GM21723 (cell line): ENCODE measurements around the gene CCDC57.
A peak's percentile ranks its signal among the peaks of the same experiment; 100 is the strongest.
"Not testable (repeated sequence)": the region's sequence is repeated elsewhere in the genome, so short reads cannot be mapped to it uniquely, and the experiment has no call there.

ENCODE experiments used
- ATAC-seq: cut with Tn5 transposase; IDR thresholded peaks from one replicate; pipeline ENCODE4 v1.9.1; 2021; ENCODE audit warnings: mild to moderate bottlenecking, moderate library complexity; ENCODE audit not compliant: unreplicated experiment

Gene CCDC57

GRCh38 chr17:82225368-82226029 is 12.9 kb upstream of the CCDC57 start:
- no peak for ATAC-seq

GRCh38 chr17:82224666-82225065 is 12.0 kb upstream of the CCDC57 start:
- ATAC-seq: no peak

DNA sequence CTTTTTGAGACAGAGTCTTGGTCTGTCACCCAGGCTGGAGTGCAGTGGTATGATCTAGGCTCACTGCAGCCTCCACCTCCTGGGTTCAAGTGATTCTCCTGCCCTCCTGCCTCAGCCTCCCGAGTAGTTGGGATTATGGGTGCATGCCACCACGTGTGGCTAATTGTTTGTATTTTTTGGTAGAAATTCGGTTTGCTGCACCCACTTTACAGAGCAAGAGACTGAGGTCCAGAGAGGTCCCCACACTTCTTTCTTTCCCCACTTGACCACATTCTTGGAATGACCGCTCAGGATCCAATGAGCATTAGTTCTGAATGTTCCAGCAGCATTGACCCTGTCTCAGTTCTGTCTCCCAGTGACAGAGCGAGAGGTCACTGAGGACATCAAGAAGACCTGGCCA is 10.9 kb upstream of the CCDC57 start:
- ATAC-seq: no peak

DNA sequence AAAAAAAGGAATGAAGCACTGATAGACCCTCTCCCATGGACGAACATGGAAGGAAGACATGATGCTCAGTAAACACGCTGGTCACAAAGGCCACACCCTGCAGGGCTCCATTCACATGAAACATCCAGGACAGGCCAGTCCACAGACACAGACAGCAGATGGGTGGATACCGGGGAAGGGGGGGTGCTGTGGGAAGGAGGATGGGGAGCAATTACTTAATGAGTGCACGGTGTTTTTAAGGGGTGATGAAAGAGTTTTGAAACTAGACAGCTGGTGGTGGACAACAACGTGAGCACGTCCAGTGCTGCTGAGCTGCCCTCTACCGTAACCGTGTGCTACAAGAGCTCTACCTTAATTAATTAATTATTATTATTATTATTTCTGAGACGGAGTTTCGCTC is 10.2 kb upstream of the CCDC57 start:
- no peak for ATAC-seq

- no peak for ATAC-seq
These were observed 8.8 kb upstream of the CCDC57 start for GRCh38 chr17:82221341-82221902.

- ATAC-seq: no peak
These were observed 7.4 kb upstream of the CCDC57 start for GRCh38 chr17:82219753-82220709.

DNA sequence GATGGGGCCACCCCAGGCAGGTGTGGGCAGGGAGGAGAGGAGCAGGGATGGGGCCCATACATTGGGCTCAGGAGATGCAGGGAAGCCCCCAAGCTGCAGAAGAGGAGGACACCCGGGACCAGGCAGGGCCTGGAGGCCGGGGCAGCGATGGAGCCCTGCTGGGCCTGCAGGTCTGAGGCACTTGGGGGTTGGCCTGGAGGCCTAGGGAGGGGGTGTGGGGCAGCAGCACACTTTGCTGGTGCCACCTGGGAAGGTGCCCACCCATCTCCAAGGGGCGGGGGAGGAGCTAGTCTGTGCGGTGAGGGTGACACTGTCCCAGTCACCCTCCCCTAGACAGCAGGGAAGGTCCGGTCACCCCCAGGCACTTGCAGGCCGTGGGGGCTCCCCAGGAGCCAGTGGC is 6.4 kb upstream of the CCDC57 start:
- ATAC-seq: no peak

GRCh38 chr17:82218349-82219075 is 5.9 kb upstream of the CCDC57 start:
- ATAC-seq: no peak

DNA sequence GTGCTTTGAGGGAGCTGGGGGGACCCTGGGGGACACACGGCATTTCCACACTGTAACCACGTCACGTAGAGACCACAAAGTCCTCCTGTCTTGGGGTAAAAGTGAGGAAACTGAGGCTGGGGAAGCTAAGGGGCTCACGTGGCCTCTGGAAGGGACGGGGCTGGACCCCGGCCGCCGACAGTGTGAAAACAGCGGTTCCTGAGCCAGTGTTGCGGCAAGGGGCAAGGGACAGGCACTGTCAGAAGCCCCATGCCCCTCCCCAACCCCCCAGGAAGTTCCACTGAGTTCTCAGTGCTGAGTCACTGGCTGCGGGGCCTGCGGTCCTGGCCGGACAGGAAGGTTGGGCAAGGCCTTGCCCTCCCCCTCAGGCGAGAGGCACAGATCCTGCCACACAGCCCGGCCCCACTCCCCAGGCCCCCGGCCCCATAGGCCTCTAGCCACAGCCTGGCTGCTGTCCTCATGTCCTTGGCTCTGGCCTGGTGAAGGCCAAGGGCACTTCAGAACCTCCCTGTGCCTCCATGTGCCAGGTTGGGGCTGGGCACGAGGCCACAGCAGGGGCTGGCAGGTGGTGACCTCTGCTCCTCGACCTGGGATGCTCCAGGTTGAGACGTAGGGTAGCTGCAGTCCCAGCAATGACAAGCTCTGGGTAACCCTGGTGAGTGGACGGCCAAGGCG is 5.0 kb upstream of the CCDC57 start:
- ATAC-seq: no peak

GRCh38 chr17:82217120-82217529 is 4.5 kb upstream of the CCDC57 start:
- no peak for ATAC-seq

DNA sequence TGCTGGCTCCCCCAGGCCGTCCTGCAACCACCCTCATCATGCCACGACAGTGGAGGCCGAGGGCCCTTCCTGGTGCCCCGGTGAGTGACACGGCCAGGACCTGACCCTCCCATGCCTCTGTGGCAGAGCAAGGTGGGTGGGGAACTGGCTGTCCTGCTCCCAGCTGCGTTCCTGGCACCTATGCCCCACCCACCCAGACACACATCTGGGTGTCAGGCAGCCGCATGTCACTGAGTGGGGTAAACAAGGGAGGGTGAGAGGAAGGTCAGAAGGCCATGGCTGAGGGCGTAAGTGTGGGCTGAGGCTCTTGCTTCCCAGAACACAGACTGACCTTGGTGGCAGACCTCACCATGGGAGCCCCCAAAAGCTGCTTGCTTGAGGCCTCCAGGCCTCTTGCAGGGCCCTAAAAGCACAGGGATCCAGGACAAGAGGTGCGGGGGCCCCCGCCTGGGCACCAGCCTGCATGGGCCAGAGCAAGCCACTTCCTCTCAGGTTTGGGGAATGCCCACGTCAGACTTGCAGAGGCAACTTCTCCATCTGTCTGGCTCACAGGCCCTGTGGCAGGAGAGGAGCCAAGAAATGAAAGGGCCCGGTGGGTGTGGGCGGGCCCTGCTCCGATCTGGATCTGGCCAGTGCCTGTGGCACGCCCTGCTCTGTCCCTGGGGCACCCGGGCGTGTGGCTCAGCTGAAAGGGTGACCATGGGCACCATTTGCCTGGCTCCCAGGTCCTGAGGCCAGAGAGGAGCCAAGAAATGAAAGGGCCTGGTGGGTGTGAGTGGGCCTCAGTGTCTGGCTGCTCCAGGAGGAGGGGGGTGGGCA is 3.9 kb upstream of the CCDC57 start:
- ATAC-seq: peak; percentile 34

- no peak for ATAC-seq
These were observed 3.3 kb upstream of the CCDC57 start for GRCh38 chr17:82215972-82216300.

- no peak for ATAC-seq
These were observed 2.7 kb upstream of the CCDC57 start for GRCh38 chr17:82215095-82215971.

DNA sequence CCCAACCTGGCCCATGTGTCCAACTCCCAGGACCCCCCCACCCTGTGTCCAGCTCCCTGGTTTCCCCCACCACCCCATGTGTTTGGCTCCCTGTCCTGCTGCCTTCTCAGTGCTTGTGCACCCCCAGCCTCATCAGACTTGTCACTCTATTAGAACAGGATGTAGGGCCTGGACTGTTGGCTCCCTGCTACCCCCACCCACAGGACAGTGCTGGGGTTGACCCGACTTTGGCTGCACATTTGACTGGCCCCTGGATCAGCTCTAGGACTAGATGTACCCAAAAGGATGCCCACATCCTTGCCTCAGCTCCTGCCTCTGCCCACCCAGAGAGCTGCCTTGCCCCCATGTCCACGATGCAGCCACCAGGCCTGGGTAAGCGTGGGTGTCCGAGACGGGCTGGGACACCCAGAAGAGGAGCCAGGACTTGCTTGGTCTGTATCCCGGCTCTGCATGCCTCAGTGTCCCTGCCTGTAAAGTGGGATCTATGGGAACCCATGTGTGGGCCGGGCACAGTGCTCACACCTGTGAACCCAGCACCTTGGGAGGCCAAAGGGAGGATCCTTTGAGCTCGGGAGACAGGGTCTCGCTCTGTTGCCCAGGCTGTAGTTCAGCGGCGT is 1.5 kb upstream of the CCDC57 start:
- no peak for ATAC-seq

DNA sequence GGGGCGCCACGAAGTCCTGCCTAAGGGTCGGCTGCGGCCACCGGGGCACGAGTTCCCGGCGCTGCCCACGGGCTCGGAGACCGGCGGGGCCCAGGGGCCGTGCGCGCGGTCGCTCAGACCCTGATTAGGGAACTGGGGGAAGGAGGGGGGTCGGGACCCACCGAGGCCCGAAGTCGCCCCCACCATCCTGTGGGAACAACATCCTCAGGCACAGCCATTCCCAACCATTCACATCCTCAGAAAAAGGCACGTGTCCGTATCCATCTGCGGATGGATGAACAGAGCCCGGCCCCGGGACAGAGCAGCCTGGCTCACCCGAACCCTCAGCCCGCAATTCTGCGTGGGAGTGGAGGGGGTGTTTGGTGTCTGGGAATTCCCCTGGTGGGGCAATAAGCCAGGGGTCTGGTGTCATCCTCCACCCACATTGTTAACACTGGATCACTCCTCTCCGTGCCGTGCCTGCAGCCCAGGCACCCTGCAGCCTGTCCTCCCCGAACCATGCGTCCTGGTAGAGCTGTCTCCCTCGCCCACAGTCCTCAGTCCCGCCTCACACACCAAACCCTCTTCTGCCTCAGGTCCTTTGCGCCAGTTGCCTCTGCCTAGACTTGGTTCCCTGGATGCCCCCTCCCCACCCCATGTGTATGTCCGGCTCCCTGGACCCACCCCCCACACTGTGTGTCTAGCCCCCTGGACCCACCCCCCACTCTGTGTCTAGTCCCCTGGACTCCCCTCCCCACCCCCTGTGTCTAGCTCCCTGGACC is 789 bp upstream of the CCDC57 start:
- ATAC-seq: peak; percentile 24

DNA sequence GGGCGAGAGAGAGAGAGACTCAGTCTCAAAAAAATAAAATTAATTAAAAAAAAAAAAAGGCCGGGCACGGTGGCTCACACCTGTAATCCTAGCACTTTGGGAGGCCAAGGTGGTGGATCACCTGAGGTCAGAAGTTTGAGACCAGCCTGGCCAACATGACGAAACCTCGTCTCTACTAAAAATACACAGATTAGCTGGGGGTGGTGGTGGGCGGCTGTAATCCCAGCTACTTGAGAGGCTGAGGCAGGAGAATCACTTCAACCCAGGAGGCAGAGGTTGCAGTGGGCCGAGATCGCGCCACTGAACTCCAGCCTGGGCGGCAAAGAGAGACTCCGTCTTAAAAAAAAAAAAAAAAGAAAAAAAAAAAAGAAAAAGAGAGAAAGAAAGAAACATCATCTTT is 2.0 kb downstream of the CCDC57 start:
- ATAC-seq: not testable (repeated sequence)

DNA sequence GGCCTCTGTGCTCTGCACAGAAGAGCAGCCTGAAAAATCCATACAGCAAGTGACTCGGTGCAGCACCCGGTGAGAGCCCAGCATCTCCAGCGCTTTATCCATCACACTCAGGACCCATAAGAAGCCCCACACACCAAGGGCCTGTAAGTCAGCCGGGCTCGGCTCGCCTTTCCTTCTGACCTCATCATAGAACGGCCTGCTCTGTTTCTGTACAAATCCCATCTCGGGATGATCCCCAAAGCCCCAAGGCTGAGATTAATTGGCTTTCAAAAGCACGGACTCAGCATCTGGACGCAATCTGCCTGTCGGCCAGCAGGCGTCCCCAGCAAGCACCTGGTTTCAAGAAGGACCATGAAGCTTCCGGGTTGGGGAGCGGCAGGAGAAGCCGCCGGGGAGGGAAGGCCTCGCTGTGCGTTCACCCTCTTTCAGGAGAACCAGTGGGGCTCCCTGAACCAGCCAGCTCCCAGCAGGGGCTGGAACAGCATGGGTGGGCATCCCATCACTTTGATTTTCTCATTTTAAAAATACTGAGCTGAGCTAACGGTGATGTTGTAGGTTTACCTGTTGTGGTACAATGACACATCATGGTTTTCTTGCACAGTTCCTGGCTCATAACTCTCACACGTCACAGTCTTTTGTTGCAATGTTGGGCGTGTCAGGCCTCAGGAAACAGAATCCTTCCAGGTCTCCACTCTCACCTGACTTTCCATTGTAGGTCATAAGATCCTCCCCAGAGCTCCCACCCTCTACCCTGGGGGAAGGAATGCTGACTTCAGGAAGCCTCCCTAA is 6.7 kb downstream of the CCDC57 start:
- ATAC-seq: peak; percentile 77
